ENCODE data around the gene KDM6B. TPM values are rescaled to one million over a fixed set of nuclear protein-coding genes. Genes with fewer than 3 reads are reported as not detected.

Gene KDM6B
- total RNA-seq, 1 experiment from 2014 or later = 19.9 TPM

- H3K27ac ChIP-seq (ENCODE audit: low read length) = peak overlapping the region; percentile 80
- no peaks in the 10 kb centered on the region for H3K9me3 ChIP-seq (ENCODE audit: control insufficient read depth, insufficient read depth, low read depth, low read length)
- intact Hi-C loops (cut with micrococcal nuclease; ENCODE audit: unreplicated experiment) (no loop called here), in situ Hi-C loops (cut with HindIII; ENCODE audit: low pct_unique_long_range_greater_than_20kb, low sequenced_read_pairs) (no loop called here)
- BruUV-seq (replicated peaks) = TSS peak; percentile 74
- DNase-seq (ENCODE audit: low read depth, low spot score) = peak; percentile 79
- peaks cover 17% of the 10 kb centered on the region for H3K4me1 ChIP-seq (ENCODE audit: control insufficient read depth, insufficient read depth, low read length)
- ChIA-PET CTCF (interaction anchor here (0.7 kb wide), 1 partner anchor 145 kb away, joined by 3 read pairs; no protein-coding TSS in a partner anchor), POLR2A (interaction anchor here (0.6 to 1.9 kb wide), 3 partner anchors 9 to 388 kb away, joined by 3 to 7 read pairs (median 4); no protein-coding TSS in a partner anchor)
- H3K27me3 ChIP-seq (ENCODE audit: control insufficient read depth, insufficient read depth, low read length) = no peaks in the 10 kb centered on the region
- peak; percentile 83 for ATAC-seq
- H3K36me3 ChIP-seq (ENCODE audit: control insufficient read depth, insufficient read depth, low read length) = no peaks in the 10 kb centered on the region; the same call in 1 of the 2 replicates
- TF ChIP-seq TCF7L2 (IDR thresholded peaks at IDR 0.05; ENCODE audit: low read depth, low read length) = no peak
- TF ChIP-seq POLR2AphosphoS5 (IDR thresholded peaks at IDR 0.05; ENCODE audit: low read depth, low read length) = peak; percentile 26
- peak overlapping the region; percentile 72 to 84 for H3K4me3 ChIP-seq (ENCODE audit: low read depth in 2 of 2, low read length in 2 of 2)
Measured at GRCh38 chr17:7844292-7845154, 10.5 kb downstream of the KDM6B start.

- intact Hi-C loops (cut with micrococcal nuclease; ENCODE audit: unreplicated experiment) = no loop called here
- DNase-seq (ENCODE audit: low read depth, low spot score) (no peak), ATAC-seq (no peak)
- ChIA-PET POLR2A (interaction anchor here (0.6 to 1.9 kb wide), 4 partner anchors 10 to 389 kb away, joined by 3 to 7 read pairs (median 5); no protein-coding TSS in a partner anchor), CTCF (interaction anchor here (0.6 kb wide), 1 partner anchor 102 kb away, joined by 9 read pairs; no protein-coding TSS in a partner anchor)
- in situ Hi-C loops (cut with HindIII; ENCODE audit: low pct_unique_long_range_greater_than_20kb, low sequenced_read_pairs) = no loop called here
- Histone ChIP-seq H3K27ac (ENCODE audit: low read length) (peak overlapping the region; percentile 63), H3K27me3 (ENCODE audit: control insufficient read depth, insufficient read depth, low read length) (no peaks in the 10 kb centered on the region), H3K9me3 (ENCODE audit: control insufficient read depth, insufficient read depth, low read depth, low read length) (no peaks in the 10 kb centered on the region), H3K4me1 (ENCODE audit: control insufficient read depth, insufficient read depth, low read length) (peaks cover 7% of the 10 kb centered on the region), H3K4me3 (ENCODE audit: low read depth in 2 of 2, low read length in 2 of 2) (peak overlapping the region; percentile 72 to 84), H3K36me3 (ENCODE audit: control insufficient read depth, insufficient read depth, low read length) (no peaks in the 10 kb centered on the region; the same call in 1 of the 2 replicates)
- TF ChIP-seq TCF7L2 (IDR thresholded peaks at IDR 0.05; ENCODE audit: low read depth, low read length) = no peak
- TF ChIP-seq, protein P1, sequence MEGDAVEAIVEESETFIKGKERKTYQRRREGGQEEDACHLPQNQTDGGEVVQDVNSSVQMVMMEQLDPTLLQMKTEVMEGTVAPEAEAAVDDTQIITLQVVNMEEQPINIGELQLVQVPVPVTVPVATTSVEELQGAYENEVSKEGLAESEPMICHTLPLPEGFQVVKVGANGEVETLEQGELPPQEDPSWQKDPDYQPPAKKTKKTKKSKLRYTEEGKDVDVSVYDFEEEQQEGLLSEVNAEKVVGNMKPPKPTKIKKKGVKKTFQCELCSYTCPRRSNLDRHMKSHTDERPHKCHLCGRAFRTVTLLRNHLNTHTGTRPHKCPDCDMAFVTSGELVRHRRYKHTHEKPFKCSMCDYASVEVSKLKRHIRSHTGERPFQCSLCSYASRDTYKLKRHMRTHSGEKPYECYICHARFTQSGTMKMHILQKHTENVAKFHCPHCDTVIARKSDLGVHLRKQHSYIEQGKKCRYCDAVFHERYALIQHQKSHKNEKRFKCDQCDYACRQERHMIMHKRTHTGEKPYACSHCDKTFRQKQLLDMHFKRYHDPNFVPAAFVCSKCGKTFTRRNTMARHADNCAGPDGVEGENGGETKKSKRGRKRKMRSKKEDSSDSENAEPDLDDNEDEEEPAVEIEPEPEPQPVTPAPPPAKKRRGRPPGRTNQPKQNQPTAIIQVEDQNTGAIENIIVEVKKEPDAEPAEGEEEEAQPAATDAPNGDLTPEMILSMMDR (IDR thresholded peaks at IDR 0.05) = no peak
- TF ChIP-seq POLR2AphosphoS5 (IDR thresholded peaks at IDR 0.05; ENCODE audit: low read depth, low read length) = no peak
- TF ChIP-seq, protein P2, sequence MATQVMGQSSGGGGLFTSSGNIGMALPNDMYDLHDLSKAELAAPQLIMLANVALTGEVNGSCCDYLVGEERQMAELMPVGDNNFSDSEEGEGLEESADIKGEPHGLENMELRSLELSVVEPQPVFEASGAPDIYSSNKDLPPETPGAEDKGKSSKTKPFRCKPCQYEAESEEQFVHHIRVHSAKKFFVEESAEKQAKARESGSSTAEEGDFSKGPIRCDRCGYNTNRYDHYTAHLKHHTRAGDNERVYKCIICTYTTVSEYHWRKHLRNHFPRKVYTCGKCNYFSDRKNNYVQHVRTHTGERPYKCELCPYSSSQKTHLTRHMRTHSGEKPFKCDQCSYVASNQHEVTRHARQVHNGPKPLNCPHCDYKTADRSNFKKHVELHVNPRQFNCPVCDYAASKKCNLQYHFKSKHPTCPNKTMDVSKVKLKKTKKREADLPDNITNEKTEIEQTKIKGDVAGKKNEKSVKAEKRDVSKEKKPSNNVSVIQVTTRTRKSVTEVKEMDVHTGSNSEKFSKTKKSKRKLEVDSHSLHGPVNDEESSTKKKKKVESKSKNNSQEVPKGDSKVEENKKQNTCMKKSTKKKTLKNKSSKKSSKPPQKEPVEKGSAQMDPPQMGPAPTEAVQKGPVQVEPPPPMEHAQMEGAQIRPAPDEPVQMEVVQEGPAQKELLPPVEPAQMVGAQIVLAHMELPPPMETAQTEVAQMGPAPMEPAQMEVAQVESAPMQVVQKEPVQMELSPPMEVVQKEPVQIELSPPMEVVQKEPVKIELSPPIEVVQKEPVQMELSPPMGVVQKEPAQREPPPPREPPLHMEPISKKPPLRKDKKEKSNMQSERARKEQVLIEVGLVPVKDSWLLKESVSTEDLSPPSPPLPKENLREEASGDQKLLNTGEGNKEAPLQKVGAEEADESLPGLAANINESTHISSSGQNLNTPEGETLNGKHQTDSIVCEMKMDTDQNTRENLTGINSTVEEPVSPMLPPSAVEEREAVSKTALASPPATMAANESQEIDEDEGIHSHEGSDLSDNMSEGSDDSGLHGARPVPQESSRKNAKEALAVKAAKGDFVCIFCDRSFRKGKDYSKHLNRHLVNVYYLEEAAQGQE (IDR thresholded peaks at IDR 0.05; ENCODE audit: insufficient read depth in 1 of 2, low read depth in 2 of 2, low read length in 1 of 2) = no peak
- no peak for TF ChIP-seq SIN3A (IDR thresholded peaks at IDR 0.05; ENCODE audit: borderline replicate concordance, insufficient read depth, low read depth, low read length)
- BruUV-seq (replicated peaks) = no TSS peak
Measured at GRCh38 chr17:7845359-7846062, 11.5 kb downstream of the KDM6B start.

All from Panc1 (cell line).